Choroid plexus epithelial cell (primary cell): ENCODE data around the gene TTC23.

Experiments used
- DNase-seq: peaks from one replicate; pipeline ENCODE4 v3.0.0-alpha.2; 2010; ENCODE audit warnings: low read depth
- H3K4me3 ChIP-seq: 2 replicates; pipeline ENCODE4 v1.5.1; 2011; ENCODE audit warnings: low read depth, mild to moderate bottlenecking, control low read depth, low read length, moderate library complexity
- TF ChIP-seq, protein P1 (sequence below): conservative IDR thresholded peaks from 2 replicates; pipeline ENCODE4 v1.5.1; 2011; ENCODE audit warnings: low read depth, mild to moderate bottlenecking, control low read depth, inconsistent platforms, low read length, moderate library complexity

TTC23 gene

DNA sequence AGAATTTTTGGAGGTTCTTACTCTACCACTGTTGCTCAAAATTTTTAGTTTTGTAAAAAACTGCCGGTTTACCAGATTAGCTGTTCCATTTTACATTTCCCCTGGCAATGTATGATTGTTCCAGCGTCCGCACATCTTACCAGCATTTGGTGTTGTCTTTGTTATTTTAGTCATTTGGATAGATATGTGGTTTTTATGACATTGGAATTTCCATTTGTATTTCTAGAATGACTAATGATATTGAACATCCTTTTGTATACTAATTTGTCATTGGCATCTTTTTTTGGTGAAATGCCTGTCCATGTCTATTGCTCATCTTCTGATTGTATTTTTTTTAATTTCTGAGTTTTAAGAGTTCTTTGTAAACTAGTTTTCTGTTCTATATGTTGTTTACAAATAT lies 30.4 kb upstream of the TTC23 start:
- TF ChIP-seq, protein P1, sequence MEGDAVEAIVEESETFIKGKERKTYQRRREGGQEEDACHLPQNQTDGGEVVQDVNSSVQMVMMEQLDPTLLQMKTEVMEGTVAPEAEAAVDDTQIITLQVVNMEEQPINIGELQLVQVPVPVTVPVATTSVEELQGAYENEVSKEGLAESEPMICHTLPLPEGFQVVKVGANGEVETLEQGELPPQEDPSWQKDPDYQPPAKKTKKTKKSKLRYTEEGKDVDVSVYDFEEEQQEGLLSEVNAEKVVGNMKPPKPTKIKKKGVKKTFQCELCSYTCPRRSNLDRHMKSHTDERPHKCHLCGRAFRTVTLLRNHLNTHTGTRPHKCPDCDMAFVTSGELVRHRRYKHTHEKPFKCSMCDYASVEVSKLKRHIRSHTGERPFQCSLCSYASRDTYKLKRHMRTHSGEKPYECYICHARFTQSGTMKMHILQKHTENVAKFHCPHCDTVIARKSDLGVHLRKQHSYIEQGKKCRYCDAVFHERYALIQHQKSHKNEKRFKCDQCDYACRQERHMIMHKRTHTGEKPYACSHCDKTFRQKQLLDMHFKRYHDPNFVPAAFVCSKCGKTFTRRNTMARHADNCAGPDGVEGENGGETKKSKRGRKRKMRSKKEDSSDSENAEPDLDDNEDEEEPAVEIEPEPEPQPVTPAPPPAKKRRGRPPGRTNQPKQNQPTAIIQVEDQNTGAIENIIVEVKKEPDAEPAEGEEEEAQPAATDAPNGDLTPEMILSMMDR, result no peak
- no peak for DNase-seq
- H3K4me3 ChIP-seq, result no peak overlapping the region

DNA sequence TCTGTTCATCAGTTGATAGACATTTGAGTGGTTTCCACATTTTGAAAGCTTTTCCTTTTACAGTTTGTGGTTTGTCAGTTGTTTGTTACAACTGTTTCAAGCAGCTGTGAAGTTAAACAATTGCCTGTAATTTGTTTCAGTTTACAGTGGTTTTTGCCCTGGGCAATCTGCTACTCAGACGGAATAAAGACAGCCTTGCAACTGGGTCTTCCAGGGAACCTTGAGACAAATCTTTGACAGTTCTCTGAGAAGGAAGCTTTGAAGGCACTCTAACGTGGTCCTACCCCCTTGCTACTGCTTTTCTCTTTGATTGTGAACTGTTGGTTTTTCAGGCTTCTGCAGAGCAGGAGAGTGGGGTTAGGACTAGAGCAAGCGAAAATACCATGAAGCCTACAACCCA lies 29.9 kb upstream of the TTC23 start:
- DNase-seq, result no peak
- TF ChIP-seq, protein P1, result no peak
- H3K4me3 ChIP-seq, result no peak overlapping the region

DNA sequence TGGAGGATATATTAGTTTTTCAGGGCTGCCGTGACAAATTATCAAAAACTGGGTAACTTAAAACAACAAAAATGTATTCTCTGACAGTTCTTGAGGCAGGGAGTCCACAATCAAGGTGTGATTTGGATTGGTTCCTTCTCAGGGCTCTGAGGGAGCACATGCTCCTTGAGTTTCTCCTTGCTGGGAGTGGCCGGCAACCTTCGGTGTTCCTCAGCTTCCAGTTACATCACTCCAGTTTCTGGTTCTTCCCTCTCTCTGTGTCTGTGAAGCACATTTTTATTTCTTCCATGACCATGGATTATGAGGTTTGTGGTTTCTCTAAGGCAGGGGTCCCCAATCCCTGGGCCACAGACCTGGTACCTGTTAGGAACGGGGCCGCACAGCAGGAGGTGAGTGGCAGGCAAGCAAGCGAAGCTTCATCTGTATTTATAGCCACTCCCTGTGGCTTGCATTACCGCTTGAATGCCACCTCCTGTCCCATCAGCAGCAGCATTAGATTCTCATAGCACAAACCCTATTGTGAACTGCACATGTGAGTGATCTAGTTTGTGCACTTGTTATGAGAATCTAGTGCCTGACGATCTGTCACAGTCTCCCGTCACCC lies 26.2 kb upstream of the TTC23 start:
- H3K4me3 ChIP-seq, result no peak overlapping the region
- DNase-seq, result no peak
- TF ChIP-seq, protein P1, result no peak

DNA sequence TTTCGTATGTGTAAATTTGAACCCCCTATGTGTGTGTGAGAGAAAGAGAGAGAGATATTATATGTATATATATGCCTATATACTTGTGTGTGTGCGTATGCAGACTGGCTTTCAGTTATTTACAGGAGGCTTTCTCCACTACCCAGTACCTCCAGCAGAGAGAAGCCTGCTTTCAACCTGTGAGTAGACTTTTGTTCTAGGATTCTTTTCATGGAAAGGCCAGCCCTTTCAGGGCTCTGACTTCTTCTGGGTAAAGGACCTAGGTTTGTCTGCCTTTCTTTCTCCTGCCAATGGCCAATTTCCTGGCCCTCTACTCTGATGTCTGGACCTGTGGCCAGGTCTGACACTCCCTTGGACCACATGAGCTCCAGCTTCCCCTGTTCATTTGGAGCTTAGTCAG lies 25.7 kb upstream of the TTC23 start:
- TF ChIP-seq, protein P1, result no peak
- H3K4me3 ChIP-seq, result no peak overlapping the region
- DNase-seq, result no peak

DNA sequence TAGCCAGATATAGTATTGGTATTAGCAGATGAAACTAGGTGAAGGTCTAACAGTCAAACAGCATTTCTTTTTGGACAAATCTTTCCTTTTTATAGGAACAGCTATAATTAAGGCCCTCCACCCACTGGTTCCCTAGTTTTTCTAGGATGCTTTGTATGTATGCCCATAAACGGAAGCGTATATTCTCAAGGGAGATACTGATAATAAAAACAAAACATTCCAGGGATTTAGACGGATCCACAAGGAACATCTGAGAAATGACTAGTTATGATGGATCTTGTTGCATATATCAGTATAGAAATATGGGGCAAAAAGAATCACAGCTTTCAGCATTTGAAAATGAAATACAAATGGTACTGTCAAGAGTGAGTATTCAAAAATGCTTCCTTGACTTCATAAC lies 24.4 kb upstream of the TTC23 start:
- no peak overlapping the region for H3K4me3 ChIP-seq
- TF ChIP-seq, protein P1, result no peak
- DNase-seq, result no peak

DNA sequence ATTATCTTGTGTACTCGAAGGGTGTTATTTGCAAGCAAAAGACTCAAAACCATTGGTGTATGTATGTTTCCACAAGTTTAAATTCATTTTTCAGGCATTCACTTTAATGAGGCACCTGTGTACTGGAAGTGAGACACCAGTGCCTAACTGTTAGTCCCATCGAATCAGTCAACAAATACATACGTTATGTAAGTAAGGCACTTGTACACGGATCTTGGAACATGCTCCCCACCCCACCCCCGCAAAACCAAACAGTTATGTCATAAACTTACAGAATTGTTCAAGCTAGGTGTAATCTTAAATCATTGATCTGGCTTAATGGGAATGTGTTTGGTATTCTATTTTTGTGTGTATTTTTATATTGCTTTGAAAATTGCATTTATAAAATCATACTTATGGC lies 19.1 kb upstream of the TTC23 start:
- no peak overlapping the region for H3K4me3 ChIP-seq
- no peak for DNase-seq
- TF ChIP-seq, protein P1, result no peak

DNA sequence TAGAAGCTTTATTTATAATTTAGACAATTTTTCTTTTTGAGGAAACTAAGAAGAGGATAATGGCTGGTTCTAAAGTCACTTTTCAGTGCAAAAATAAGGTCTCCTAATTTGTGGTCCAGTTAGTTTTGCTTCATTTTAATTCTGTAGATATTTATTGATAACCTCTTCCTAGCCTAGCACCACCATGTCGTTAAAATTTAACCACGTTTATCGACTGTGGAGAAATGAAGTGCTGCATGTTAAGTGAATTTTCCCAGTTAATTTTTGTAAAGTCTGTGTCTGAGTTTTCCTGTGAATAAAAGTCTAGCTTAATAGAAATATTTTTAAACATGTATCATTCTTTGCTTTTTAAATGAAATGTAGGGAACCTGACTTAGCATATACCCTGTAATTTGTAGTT lies 18.6 kb upstream of the TTC23 start:
- TF ChIP-seq, protein P1, result no peak
- H3K4me3 ChIP-seq, result no peak overlapping the region
- no peak for DNase-seq
